ENCODE measurements around the gene CAP2. TPM values are rescaled to one million over a fixed set of nuclear protein-coding genes. Genes with fewer than 3 reads are reported as not detected.
"Not testable (repeated sequence)": the region's sequence is repeated elsewhere in the genome, so short reads cannot be mapped to it uniquely, and the experiment has no call there.

Gene CAP2
- total and polyA plus RNA-seq, 9 donors: 2.0 to 21.7 (median 5.0) TPM

DNA sequence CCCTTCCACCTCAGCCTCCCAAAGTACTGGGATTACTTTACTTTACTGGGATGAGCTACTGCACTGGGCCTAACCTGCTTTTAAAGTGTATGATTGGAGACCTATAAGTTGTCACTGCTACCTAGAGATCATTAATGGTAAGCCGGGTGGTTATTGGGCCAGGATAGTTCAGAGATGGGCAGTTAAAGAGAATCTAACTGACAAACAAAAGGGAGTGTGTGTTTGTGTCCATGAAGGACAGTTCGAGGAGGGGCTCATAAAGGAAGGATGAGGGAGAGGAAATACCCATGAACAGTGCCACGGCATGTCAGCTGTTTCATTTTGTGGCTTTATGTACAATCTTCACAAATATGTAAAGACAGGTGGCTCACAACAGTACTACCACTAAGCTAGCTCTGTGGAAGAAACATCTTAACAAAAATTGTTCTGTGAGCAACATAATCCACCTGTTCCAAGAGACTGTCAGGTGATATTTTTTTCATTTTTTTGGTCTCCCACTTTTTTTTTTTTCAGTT is 137.0 kb downstream of the CAP2 start:
- no peaks in the 10 kb centered on the region for H3K4me1 ChIP-seq (ENCODE audit: insufficient read depth)
- WGBS, 3 donors: 79 to 83% (median 83%) methylated on average over 3 of the region's 3 CpGs
- no peaks in the 10 kb centered on the region for H3K27me3 ChIP-seq
- intact Hi-C loops (cut with DNase I): no loop called here
- no peak overlapping the region for H3K4me3 ChIP-seq
- H3K27ac ChIP-seq: no peak overlapping the region
- H3K36me3 ChIP-seq: no peaks in the 10 kb centered on the region
- DNase-seq: no peak
- H3K9me3 ChIP-seq: no peaks in the 10 kb centered on the region
- TF ChIP-seq POLR2A (IDR thresholded peaks at IDR 0.05) (no peak), EP300 (IDR thresholded peaks at IDR 0.05) (no peak)
- TF ChIP-seq, protein P1, sequence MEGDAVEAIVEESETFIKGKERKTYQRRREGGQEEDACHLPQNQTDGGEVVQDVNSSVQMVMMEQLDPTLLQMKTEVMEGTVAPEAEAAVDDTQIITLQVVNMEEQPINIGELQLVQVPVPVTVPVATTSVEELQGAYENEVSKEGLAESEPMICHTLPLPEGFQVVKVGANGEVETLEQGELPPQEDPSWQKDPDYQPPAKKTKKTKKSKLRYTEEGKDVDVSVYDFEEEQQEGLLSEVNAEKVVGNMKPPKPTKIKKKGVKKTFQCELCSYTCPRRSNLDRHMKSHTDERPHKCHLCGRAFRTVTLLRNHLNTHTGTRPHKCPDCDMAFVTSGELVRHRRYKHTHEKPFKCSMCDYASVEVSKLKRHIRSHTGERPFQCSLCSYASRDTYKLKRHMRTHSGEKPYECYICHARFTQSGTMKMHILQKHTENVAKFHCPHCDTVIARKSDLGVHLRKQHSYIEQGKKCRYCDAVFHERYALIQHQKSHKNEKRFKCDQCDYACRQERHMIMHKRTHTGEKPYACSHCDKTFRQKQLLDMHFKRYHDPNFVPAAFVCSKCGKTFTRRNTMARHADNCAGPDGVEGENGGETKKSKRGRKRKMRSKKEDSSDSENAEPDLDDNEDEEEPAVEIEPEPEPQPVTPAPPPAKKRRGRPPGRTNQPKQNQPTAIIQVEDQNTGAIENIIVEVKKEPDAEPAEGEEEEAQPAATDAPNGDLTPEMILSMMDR (IDR thresholded peaks at IDR 0.05): no peak

DNA sequence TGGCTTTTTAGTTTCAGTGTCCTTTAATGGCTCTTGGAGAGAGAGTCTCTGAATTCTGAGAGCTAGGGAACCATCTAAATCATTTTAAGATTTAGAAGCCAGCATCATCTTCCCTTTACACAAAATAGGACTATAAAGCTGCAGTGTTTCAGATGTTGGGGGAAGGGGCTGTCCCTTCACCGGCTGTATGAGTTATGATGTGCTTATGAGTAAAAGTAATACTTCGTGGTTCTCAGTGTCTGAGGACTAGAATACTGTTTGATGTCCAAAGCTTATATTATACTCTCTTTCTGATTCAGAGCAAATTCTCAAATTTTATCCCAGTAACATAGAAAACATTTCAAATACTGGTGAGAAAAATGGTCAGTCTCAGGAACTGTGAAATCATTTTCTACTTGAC is 143.2 kb downstream of the CAP2 start:
- Histone ChIP-seq H3K4me1 (ENCODE audit: insufficient read depth) (no peaks in the 10 kb centered on the region), H3K4me3 (no peak overlapping the region), H3K9me3 (no peaks in the 10 kb centered on the region), H3K27ac (no peak overlapping the region), H3K36me3 (no peaks in the 10 kb centered on the region), H3K27me3 (no peaks in the 10 kb centered on the region)
- TF ChIP-seq, protein P1 (IDR thresholded peaks at IDR 0.05): no peak
- TF ChIP-seq EP300 (IDR thresholded peaks at IDR 0.05): no peak
- TF ChIP-seq POLR2A (IDR thresholded peaks at IDR 0.05): no peak
- no peak for DNase-seq
- intact Hi-C loops (cut with DNase I): no loop called here
- WGBS, 3 donors: 65 to 82% (median 69%) methylated on average over 2 of the region's 2 CpGs

DNA sequence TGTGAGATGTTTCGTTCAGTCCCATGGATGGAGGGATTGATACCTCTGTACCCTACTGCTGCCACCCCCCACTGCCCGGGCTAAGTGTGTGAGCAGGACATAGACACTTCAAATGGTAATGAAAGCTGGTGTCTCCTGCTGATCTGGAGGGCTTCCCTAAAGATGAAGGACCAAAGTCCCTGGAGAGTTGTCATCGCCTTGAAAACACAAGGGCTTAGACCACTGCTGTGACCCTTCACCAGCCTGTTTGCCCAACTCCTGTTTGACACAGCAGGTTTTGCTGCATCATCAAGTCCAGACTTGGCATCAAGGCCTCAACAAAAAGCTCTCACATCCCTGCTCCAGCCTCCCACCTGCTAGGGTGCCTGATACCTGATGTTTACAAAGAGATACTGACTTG is 148.8 kb downstream of the CAP2 start:
- H3K36me3 ChIP-seq: no peaks in the 10 kb centered on the region
- WGBS, 3 donors: 89 to 95% (median 91%) methylated on average over 3 of the region's 3 CpGs
- no peaks in the 10 kb centered on the region for H3K27me3 ChIP-seq
- TF ChIP-seq EP300 (IDR thresholded peaks at IDR 0.05): no peak
- TF ChIP-seq, protein P1 (IDR thresholded peaks at IDR 0.05): no peak
- TF ChIP-seq POLR2A (IDR thresholded peaks at IDR 0.05): no peak
- H3K4me3 ChIP-seq: no peak overlapping the region
- DNase-seq: no peak
- no peaks in the 10 kb centered on the region for H3K9me3 ChIP-seq
- H3K4me1 ChIP-seq (ENCODE audit: insufficient read depth): no peaks in the 10 kb centered on the region
- H3K27ac ChIP-seq: no peak overlapping the region
- intact Hi-C loops (cut with DNase I): no loop called here

DNA sequence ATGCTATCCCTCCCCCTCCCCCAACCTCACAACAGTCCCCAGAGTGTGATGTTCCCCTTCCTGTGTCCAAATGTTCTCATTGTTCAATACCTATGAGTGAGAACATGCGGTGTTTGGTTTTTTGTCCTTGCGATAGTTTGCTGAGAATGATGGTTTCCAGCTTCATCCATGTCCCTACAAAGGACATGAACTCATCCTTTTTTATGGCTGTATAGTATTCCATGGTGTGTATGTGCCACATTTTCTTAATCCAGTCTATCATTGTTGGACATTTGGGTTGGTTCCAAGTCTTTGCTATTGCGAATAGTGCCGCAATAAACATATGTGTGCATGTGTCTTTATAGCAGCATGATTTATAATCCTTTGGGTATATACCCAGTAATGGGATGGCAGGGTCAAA is 152.3 kb downstream of the CAP2 start:
- intact Hi-C loops (cut with DNase I); H3K4me1 ChIP-seq (ENCODE audit: insufficient read depth); H3K4me3 ChIP-seq; H3K9me3 ChIP-seq; H3K36me3 ChIP-seq; H3K27me3 ChIP-seq; DNase-seq; H3K27ac ChIP-seq: not testable (repeated sequence)
- 87 to 99% (median 97%) methylated on average over 2 to 4 of the region's 4 CpGs for WGBS, 3 donors

DNA sequence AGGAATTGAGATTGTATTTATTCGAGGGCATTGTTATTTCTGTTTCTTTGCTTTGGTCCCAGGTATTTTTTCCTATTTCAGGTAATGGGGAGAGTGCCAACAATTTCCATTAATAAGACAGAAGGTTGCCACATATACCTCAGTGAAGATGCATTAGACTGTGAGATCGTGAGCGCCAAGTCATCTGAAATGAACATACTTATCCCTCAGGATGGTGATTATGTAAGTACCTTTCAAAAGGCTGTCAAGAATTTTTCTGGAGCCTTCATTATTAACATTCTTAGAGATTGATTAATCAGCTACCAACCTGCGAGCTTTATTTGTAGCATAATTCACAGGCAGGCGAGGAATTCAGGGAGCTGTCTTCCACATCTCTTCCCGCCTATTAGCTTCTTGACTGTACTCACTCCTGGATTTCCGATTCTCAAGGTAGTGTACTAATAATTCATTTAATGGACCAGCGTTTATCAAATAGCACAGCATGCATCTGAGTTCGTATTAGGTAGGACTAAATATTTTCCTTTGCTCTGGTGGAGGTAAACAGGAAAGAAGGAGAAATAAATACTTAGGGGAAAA is 158.1 kb downstream of the CAP2 start:
- intact Hi-C loops (cut with DNase I): no loop called here
- H3K4me1 ChIP-seq (ENCODE audit: insufficient read depth): no peaks in the 10 kb centered on the region
- no peaks in the 10 kb centered on the region for H3K9me3 ChIP-seq
- H3K4me3 ChIP-seq: no peak overlapping the region
- H3K36me3 ChIP-seq: no peaks in the 10 kb centered on the region
- TF ChIP-seq POLR2A (IDR thresholded peaks at IDR 0.05) (no peak), EP300 (IDR thresholded peaks at IDR 0.05) (no peak)
- TF ChIP-seq, protein P1 (IDR thresholded peaks at IDR 0.05): no peak
- no peaks in the 10 kb centered on the region for H3K27me3 ChIP-seq
- 89 to 92% (median 92%) methylated on average over 9 of the region's 9 CpGs for WGBS, 3 donors
- no peak for DNase-seq
- no peak overlapping the region for H3K27ac ChIP-seq
